Tracheal epithelial cell (primary cell): Measurements from ENCODE around the gene COASY. TPM values are rescaled to one million over a fixed set of nuclear protein-coding genes. Genes with fewer than 3 reads are reported as not detected.

Source experiments
- total RNA-seq: library from RNA; depleted of rRNA; stranded (reverse); fragments of >200 nt; gene quantifications from 2 replicates; pipeline ENCODE4 v1.2.1, GENCODE V29; 2014

COASY gene
- total RNA-seq = 13.7 and 14.9 TPM in 2 replicates

DNA sequence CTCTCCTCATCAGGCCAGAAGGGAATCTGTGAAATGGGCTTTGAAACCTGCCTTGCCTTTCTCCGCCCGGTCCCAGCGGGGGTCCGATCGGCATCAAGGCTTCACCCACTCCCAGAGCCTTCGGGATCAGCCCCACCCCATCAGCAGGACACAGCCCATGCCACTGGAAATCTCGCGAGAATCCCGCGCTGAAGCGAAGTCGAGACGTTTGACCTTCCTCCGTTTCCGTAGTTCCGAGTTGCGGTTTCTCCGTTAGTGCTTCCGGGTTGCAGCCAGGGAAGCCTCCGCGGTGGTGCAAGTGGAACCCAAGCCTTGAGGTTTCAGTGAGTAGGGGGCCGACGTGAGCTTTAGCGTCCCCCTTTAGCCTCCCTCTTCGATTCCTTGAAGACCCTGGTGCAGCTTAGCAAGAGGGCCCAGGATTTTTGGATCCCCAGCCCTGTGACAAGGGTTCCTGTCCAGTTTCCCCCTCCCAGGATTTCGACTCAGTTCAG is at the start of gene COASY:
Gene COASY, plus strand, starts transcription at position 252 of the 491 bp plus-strand sequence. CDS start 475 bp downstream, outside the sequence.

DNA sequence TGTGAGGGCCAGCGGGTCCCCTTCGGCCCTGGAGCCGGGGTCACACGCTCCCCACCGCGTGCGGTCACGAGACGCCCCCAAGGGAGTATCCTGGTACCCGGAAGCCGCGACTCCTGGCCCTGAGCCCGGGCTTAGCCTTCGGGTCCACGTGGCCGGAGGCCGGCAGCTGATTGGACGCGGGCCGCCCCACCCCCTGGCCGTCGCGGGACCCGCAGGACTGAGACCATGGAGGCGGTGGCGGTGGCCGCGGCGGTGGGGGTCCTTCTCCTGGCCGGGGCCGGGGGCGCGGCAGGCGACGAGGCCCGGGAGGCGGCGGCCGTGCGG is 25.9 kb upstream of the COASY start, which contains the start of gene NAGLU:
Gene NAGLU, plus strand, starts transcription at position 194 of the 324 bp plus-strand sequence. Its CDS starts 32 bp downstream, at position 226.

GRCh38 chr17:42552736-42553135 is 9.2 kb upstream of the COASY start, which contains the start of gene HSD17B1:
Gene HSD17B1, plus strand, starts transcription at chr17:42552923. Its CDS starts 11 bp downstream, at chr17:42552934.

GRCh38 chr17:42566883-42567573 is 5.1 kb downstream of the COASY start, which contains the start of gene MLX:
Gene MLX, plus strand, starts transcription at chr17:42567100. Its CDS starts 25 bp downstream, at chr17:42567125.

DNA sequence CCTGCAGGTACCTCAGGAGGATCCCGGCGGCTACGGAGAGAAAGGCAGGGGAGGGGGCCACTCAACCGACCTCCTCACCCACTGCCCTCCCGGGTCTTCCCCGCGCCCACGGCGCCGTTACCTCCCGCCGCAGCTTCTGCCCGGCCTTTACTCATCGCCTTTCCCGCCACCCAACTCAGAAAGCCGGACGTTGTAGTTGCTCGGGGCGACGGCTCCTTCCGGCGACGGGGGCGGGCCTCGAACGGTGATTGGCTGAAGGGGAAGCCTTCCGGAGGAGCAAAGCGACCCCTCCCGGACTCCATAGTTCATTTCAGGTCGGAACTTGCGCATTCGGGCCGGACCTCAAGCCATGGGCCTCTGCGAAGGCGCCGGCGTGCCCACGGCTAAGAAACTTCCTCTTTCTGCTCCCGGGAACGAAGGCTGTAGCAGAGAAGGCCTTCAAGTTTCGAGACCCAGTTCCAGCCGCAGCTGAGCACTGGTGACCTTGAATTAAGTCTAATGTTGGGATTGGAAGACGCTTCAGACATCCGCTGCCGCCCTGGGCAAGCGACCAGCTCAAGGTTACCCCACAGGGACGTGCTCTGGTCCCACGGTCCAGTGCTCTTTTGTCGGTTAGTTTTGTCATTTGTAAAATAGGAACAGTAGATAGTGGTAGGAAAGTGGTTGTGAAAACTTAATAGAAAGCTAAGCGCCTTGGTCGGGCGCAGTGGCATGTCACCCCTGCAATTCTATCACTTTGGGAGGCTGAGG is 15.8 kb downstream of the COASY start, which contains the start of gene PSMC3IP:
Gene PSMC3IP, minus strand, starts transcription at position 198 of the 750 bp plus-strand sequence. Its CDS starts 43 bp downstream, at position 155.

GRCh38 chr17:42609182-42609813 is 47.4 kb downstream of the COASY start, which contains the start of the genes RETREG3 and TUBG1:
Gene RETREG3, minus strand, starts transcription at chr17:42609374. Its CDS starts 50 bp downstream, at chr17:42609324.
Gene TUBG1, plus strand, starts transcription at chr17:42609683. Its CDS starts 55 bp downstream, at chr17:42609738.

Other genes starting within 250 kb of the COASY start
- 63.9 and 76.6 TPM in 2 replicates for gene STAT3, start 173.7 kb upstream of the COASY start, total RNA-seq
- 85.0 and 210 TPM in 2 replicates for gene CAVIN1, start 138.9 kb upstream of the COASY start, total RNA-seq
- 37.4 and 39.9 TPM in 2 replicates for gene ATP6V0A1, start 103.3 kb upstream of the COASY start, total RNA-seq
- gene NAGLU, start 25.9 kb upstream of the COASY start, total RNA-seq = 18.5 and 18.6 TPM in 2 replicates
- 8.5 and 19.5 TPM in 2 replicates for gene HSD17B1, start 9.2 kb upstream of the COASY start, total RNA-seq
- gene MLX, start 5.0 kb downstream of the COASY start, total RNA-seq = 30.3 and 32.0 TPM in 2 replicates
- gene PSMC3IP, start 15.6 kb downstream of the COASY start, total RNA-seq = 1.1 and 1.9 TPM in 2 replicates
- gene RETREG3, start 47.2 kb downstream of the COASY start, total RNA-seq = 73.3 and 85.5 TPM in 2 replicates
- 15.6 and 31.1 TPM in 2 replicates for gene TUBG1, start 47.5 kb downstream of the COASY start, total RNA-seq
- gene TUBG2, start 97.1 kb downstream of the COASY start, total RNA-seq = 4.8 and 7.2 TPM in 2 replicates
- 15.7 and 33.5 TPM in 2 replicates for gene PLEKHH3, start 114.8 kb downstream of the COASY start, total RNA-seq
- gene CCR10, start 119.7 kb downstream of the COASY start, total RNA-seq = 0.21 and 2.9 TPM in 2 replicates
- under 0.01 and 2.2 TPM in 2 replicates for gene CNTNAP1, start 120.4 kb downstream of the COASY start, total RNA-seq
- 8.9 and 12.1 TPM in 2 replicates for gene EZH1, start 182.9 kb downstream of the COASY start, total RNA-seq
- gene RAMP2, start 199.1 kb downstream of the COASY start, total RNA-seq = not detected in 2 replicates
- gene VPS25, start 211.3 kb downstream of the COASY start, total RNA-seq = 66.1 and 83.6 TPM in 2 replicates
- gene WNK4, start 218.5 kb downstream of the COASY start, total RNA-seq = 0.96 TPM in 1 of 2 replicates, not detected in the other
- 71.3 and 76.9 TPM in 2 replicates for gene COA3, start 236.6 kb downstream of the COASY start, total RNA-seq
- gene CNTD1, start 236.7 kb downstream of the COASY start, total RNA-seq = not detected in 2 replicates